GM13977 (cell line): ENCODE results near the gene PTPRC.

Experiments used
- DNase-seq: peaks from one replicate; pipeline ENCODE4 v3.0.0; 2012; ENCODE audit warnings: low spot score
- CTCF ChIP-seq: IDR thresholded peaks from 2 replicates; pipeline ENCODE4 v1.5.1; 2012; ENCODE audit warnings: mild to moderate bottlenecking, control low read depth; ENCODE audit not compliant: insufficient read depth; ENCODE audit errors: extremely low read depth, missing control alignments
- in situ Hi-C: fragments of 300-500 bp; cut with MboI; formaldehyde crosslinking; loops from one replicate; pipeline ENCODE4 v1.12.0; 2022; ENCODE audit warnings: low sequenced_read_pairs, low pct_unique_long_range_greater_than_20kb, mixed read lengths, inconsistent platforms; ENCODE audit not compliant: unreplicated experiment

Gene PTPRC

GRCh38 chr1:198607714-198608113 is 31.1 kb upstream of the PTPRC start:
- TF ChIP-seq CTCF, result no peak
- DNase-seq, result no peak
- in situ Hi-C loops, result no loop called here

GRCh38 chr1:198610362-198610761 is 28.5 kb upstream of the PTPRC start:
- DNase-seq, result no peak
- in situ Hi-C loops, result no loop called here
- no peak for TF ChIP-seq CTCF

GRCh38 chr1:198611219-198611618 is 27.6 kb upstream of the PTPRC start:
- DNase-seq, result no peak
- TF ChIP-seq CTCF, result no peak
- in situ Hi-C loops, result no loop called here

DNA sequence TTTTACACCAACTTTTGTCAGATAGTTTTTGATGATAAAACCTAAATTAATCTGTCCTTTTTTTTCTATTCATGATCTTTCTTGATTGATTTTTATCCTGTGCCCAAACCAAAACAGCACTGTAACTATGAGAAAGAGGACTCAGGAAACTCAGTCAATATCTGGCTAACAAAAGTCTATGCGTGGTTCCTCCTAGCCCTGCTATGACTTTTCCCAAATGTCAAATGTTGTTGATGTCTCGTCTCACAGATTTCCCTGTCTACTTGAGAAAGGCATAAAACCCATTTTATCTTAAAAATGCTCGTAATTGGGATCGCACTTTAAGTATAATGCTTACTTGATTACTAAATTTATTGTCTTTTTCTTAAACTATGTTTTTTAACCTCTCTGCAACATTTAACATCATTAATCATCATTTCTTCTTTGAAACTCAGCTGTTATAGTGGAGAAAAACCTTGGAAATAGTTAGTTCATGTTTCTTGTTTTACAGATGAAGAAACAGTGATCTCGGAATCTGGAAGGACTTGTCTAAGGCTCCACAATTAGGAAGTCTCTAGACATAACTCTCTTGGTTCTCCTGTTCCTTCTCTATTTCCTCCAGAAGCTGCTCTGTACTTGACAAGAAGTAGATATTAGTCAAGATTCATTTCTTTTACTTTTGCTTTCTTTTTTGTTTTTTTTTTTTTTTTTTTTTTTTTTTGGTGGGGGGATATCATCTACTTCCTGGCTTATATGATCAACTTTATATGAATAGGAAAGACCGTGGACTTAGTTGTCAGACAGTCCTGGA is 26.2 kb upstream of the PTPRC start:
- no peak for DNase-seq
- in situ Hi-C loops, result no loop called here
- TF ChIP-seq CTCF, result no peak

DNA sequence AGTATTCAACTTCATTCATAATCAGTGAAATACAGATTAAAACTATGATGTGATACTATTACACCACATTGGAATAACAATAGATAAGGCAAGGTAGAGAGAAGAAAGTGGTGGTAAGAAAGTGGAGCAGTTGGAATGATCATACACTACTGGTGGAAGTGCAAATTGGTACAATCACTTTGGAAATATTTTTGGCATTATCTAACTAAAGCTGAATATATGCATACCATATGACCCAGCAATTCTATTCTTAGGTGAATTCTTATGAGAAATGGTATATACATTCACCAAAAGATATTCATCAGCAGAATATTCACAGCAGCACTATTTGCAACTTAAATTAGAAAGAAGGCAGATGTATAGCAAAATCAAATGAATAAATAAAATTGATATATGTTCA is 21.4 kb upstream of the PTPRC start:
- TF ChIP-seq CTCF, result no peak
- in situ Hi-C loops, result no loop called here
- DNase-seq, result no peak

- TF ChIP-seq CTCF, result no peak
- in situ Hi-C loops, result no loop called here
- DNase-seq, result no peak
Observed at GRCh38 chr1:198619375-198620140, 19.3 kb upstream of the PTPRC start.
